Stomach smooth muscle (tissue), 2 donors: Measurements from ENCODE around the gene CHKA.

Experiments used
- H3K27ac ChIP-seq: one replicate; pipeline ENCODE4 v1.7.0; 2013; ENCODE audit warnings: mild to moderate bottlenecking, low read length, inconsistent platforms
- H3K27me3 ChIP-seq, 2 donors: one replicate each; pipeline ENCODE4 v1.7.0; 2013; ENCODE audit warnings: low read length in 2 of 2; ENCODE audit not compliant: insufficient read depth in 2 of 2, control insufficient read depth in 1 of 2
- H3K36me3 ChIP-seq, 2 donors: one replicate each; pipeline ENCODE4 v1.7.0; 2013; ENCODE audit warnings: low read length in 2 of 2; ENCODE audit not compliant: control insufficient read depth in 2 of 2, insufficient read depth in 2 of 2
- H3K4me1 ChIP-seq: one replicate; pipeline ENCODE4 v1.7.0; 2013; ENCODE audit warnings: low read length; ENCODE audit not compliant: control insufficient read depth, insufficient read depth
- H3K4me3 ChIP-seq, 2 donors: one replicate each; pipeline ENCODE4 v1.7.0; 2013; ENCODE audit warnings: low read length in 2 of 2
- H3K9ac ChIP-seq, 2 donors: one replicate each; pipeline ENCODE4 v1.7.0; 2013; ENCODE audit warnings: low read length in 2 of 2, mild to moderate bottlenecking in 1 of 2
- H3K9me3 ChIP-seq, 2 donors: one replicate each; pipeline ENCODE4 v1.7.0; 2013; ENCODE audit warnings: low read length in 2 of 2; ENCODE audit not compliant: control insufficient read depth in 2 of 2
- donor health status: healthy.
- donor health status: Pancreatic carcinoma.

CHKA gene

DNA sequence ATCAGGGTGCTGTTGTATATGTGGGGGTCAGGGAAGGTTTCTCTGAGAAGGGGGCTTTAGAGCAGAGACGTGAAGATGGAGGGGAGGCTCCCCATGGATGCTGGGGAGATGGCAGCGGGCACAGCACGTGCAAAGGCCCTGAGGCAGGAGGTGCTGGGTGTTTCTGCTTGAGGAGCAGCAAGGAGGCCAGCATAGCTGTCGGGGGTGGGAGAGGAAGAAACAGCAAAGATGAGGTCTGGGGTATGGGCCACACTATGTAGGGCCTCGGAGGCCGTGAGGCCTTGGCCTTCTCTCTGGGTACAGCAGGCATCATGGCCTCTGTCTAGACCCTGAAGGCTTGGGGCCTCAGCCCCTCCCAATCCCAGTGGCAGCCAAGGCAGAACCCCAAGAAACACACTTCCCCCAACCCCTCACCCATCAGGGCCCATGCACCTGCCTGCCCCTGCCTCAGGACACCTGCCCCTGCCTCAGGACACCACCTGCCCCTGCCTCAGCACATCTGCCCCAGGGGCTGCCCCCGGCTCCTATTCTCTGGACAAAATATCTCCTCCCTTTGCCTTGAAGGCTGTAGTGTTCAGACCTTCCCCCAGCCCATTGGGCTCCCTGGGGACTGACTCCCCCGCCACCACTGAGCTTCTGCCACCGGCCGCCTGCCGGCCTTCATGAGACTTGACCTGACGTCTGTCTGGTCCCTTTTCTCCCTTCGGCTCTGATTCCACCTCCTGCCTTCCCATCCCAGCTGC is 104.9 kb downstream of the CHKA start:
- Histone ChIP-seq H3K4me3 (no peak overlapping the region), H3K9me3 (no peaks in the 10 kb centered on the region), H3K27ac (no peak overlapping the region), H3K27me3 (no peaks in the 10 kb centered on the region), H3K9ac (no peak overlapping the region), H3K36me3 (no peaks in the 10 kb centered on the region), H3K4me1 (peaks cover 16% of the 10 kb centered on the region)

GRCh38 chr11:68015467-68015866 is 105.7 kb downstream of the CHKA start:
- H3K27me3 ChIP-seq, result no peaks in the 10 kb centered on the region
- peaks cover 23% of the 10 kb centered on the region for H3K4me1 ChIP-seq
- no peak overlapping the region for H3K4me3 ChIP-seq
- H3K9ac ChIP-seq, result no peak overlapping the region
- no peak overlapping the region for H3K27ac ChIP-seq
- no peaks in the 10 kb centered on the region for H3K9me3 ChIP-seq
- no peaks in the 10 kb centered on the region for H3K36me3 ChIP-seq

GRCh38 chr11:68014947-68015447 is 106.2 kb downstream of the CHKA start:
- Histone ChIP-seq H3K27ac (no peak overlapping the region), H3K9me3 (no peaks in the 10 kb centered on the region), H3K4me1 (peaks cover 28% of the 10 kb centered on the region), H3K27me3 (no peaks in the 10 kb centered on the region), H3K4me3 (no peak overlapping the region), H3K36me3 (no peaks in the 10 kb centered on the region), H3K9ac (no peak overlapping the region)

DNA sequence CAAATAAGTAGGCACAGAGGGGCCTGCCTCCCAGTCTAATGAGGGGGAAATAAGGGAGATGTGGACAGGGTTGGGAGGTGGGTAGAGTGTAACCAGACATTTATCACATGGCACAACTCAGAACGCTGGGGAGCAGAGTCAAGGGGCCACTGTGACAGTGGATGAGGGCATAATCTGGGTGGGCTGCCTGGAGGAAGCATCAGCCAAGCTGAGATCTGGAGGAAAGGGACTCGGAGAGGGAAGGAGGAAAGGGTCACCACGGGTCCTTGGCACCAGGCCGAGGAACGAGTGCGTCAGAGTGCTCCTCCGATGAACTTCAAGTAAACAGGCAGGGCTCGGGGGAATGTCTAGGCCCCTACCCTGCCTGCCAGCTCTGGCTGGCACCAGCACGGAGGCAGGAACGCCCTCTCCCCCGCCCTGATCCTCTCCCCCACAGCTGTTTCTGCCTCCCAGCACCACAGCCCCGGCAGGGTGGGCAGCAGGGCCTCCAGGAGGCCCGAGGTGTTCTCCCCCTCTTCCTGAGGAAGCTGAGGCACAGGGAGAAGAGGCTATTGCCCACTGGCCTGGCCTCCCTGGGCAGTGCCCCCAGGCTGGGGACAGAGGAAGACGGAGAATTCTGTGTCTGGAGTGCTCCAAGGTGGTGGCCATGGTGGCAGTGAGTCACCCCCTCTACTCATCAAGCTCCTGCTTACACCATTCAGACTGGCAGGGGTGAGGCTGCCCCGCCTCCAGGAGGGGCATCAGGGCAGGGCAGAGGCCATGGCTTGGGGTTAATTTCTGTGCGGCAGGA is 106.8 kb downstream of the CHKA start:
- no peaks in the 10 kb centered on the region for H3K9me3 ChIP-seq
- H3K9ac ChIP-seq, result peak overlapping the region in 1 of 2 donors; percentile 36
- H3K36me3 ChIP-seq, result no peaks in the 10 kb centered on the region
- no peak overlapping the region for H3K27ac ChIP-seq
- H3K4me3 ChIP-seq, result no peak overlapping the region
- peaks cover 31% of the 10 kb centered on the region for H3K4me1 ChIP-seq
- no peaks in the 10 kb centered on the region for H3K27me3 ChIP-seq

- Histone ChIP-seq H3K36me3 (no peaks in the 10 kb centered on the region), H3K27me3 (no peaks in the 10 kb centered on the region), H3K9me3 (no peaks in the 10 kb centered on the region), H3K4me1 (peaks cover 35% of the 10 kb centered on the region), H3K27ac (no peak overlapping the region), H3K4me3 (no peak overlapping the region), H3K9ac (no peak overlapping the region)
These were observed 107.5 kb downstream of the CHKA start for GRCh38 chr11:68013611-68014156.

GRCh38 chr11:68012843-68013610 is 108.2 kb downstream of the CHKA start:
- Histone ChIP-seq H3K9me3 (no peaks in the 10 kb centered on the region), H3K4me1 (peaks cover 36% of the 10 kb centered on the region), H3K27ac (no peak overlapping the region), H3K27me3 (no peaks in the 10 kb centered on the region), H3K36me3 (no peaks in the 10 kb centered on the region), H3K4me3 (no peak overlapping the region), H3K9ac (no peak overlapping the region)

- Histone ChIP-seq H3K27me3 (no peaks in the 10 kb centered on the region), H3K27ac (no peak overlapping the region), H3K4me3 (no peak overlapping the region), H3K36me3 (no peaks in the 10 kb centered on the region), H3K9ac (no peak overlapping the region), H3K9me3 (no peaks in the 10 kb centered on the region), H3K4me1 (peaks cover 36% of the 10 kb centered on the region)
These were observed 108.9 kb downstream of the CHKA start for GRCh38 chr11:68012044-68012842.

DNA sequence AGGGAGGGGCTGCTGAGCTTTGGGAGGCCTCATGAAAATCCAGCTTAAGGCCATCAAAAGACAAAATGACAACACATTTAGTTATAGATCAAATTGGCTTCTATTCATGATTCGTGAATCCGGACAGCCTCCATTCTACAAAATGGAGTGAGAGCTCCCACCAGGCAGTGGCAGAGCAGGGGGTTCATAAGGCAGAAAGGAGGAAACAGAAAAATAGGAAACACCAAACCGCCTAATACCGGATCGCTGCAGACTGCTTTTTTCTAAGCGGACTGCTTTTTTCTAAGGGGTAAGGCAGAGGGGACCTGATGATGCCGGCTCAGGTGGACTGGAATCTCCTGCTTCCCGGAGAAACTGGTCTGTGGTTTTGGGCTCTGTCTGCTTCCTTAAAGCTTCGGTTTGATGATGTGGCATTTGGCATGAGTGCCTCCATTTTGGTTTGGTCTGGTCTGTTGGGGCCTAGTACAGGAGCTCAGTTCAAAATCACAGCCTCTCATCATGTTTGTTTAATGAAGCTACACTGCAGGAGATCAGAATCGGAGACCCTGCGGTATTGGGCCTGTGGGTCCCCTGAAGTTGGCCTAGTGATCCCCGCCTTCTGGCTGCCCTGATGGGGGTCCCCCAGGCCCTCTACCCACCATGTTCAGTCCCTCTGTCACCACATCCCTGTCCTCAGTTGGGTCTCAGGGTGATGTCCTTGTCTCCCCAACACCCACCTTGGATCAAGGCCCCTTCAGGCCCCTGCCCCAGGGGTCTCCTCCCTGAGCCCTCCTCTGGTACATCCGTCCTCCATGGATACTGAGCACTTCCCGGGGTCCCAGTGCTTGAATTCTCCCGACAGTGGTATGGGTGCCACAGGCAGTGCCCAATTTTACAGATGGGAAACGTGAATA is 109.9 kb downstream of the CHKA start:
- peaks cover 36% of the 10 kb centered on the region for H3K4me1 ChIP-seq
- peak overlapping the region; percentile 28 to 58 for H3K9ac ChIP-seq
- no peaks in the 10 kb centered on the region for H3K27me3 ChIP-seq
- H3K9me3 ChIP-seq, result no peaks in the 10 kb centered on the region
- peak overlapping the region in 1 of 2 donors; percentile 68 for H3K4me3 ChIP-seq
- H3K36me3 ChIP-seq, result no peaks in the 10 kb centered on the region
- peak overlapping the region; percentile 74 for H3K27ac ChIP-seq
